H1 (cell line): ENCODE measurements around the gene WDR48. TPM values are rescaled to one million over a fixed set of nuclear protein-coding genes. Genes with fewer than 3 reads are reported as not detected.

Experiments used
- CTCF ChIA-PET: fragments of 300-600 bp; sonication (Branson Sonifier 250); formaldehyde crosslinking; loops from one replicate; lab custom pipeline; 2021; ENCODE audit not compliant: partially characterized antibody; lab: Charles Lee
- POLR2A ChIA-PET: fragments of 300-600 bp; sonication (Branson Sonifier 250); formaldehyde crosslinking; loops from one replicate; lab custom pipeline; 2021; ENCODE audit warnings: inconsistent platforms; ENCODE audit not compliant: partially characterized antibody; lab: Charles Lee
- DNase-seq, 2 experiments: peaks; one replicate each; pipeline versions ENCODE4 v3.0.0 to v3.0.0-alpha.2; 2010 to 2022; ENCODE audit warnings: low spot score in 2 of 2, low read depth in 1 of 2, mixed read lengths in 1 of 2
- FAIRE-seq: peaks from 2 replicates; lab custom pipeline; 2011; peaks lifted over from hg19 to GRCh38; lab: Jason Lieb, UNC
- H2AFZ ChIP-seq: 2 replicates; pipeline ENCODE4 v1.8.1; 2012; ENCODE audit warnings: low read length, inconsistent platforms
- H2AK5ac ChIP-seq: 2 replicates; pipeline ENCODE4 v1.6.1; 2013; ENCODE audit warnings: low read depth, low read length
- H2BK120ac ChIP-seq: replicated peaks from 2 replicates; pipeline ENCODE3; 2013; ENCODE audit warnings: low read depth, low read length, inconsistent platforms
- H2BK12ac ChIP-seq: 2 replicates; pipeline ENCODE4 v1.6.1; 2013; ENCODE audit warnings: low read depth, low read length
- H2BK15ac ChIP-seq: 2 replicates; pipeline ENCODE4 v1.6.1; 2013; ENCODE audit warnings: low read length
- H2BK20ac ChIP-seq: 2 replicates; pipeline ENCODE4 v1.6.1; 2013; ENCODE audit warnings: low read length
- H2BK5ac ChIP-seq: 2 replicates; pipeline ENCODE4 v1.6.1; 2013; ENCODE audit warnings: low read depth, low read length
- H3K14ac ChIP-seq: 2 replicates; pipeline ENCODE4 v1.6.1; 2013; ENCODE audit warnings: inconsistent platforms; ENCODE audit not compliant: insufficient read length
- H3K18ac ChIP-seq: 2 replicates; pipeline ENCODE4 v1.6.1; 2013; ENCODE audit warnings: low read length; ENCODE audit errors: extremely low read depth
- H3K23ac ChIP-seq: 2 replicates; pipeline ENCODE4 v1.6.1; 2013; ENCODE audit warnings: inconsistent platforms; ENCODE audit not compliant: insufficient read length
- H3K23me2 ChIP-seq: 2 replicates; pipeline ENCODE4 v1.6.1; 2013; ENCODE audit warnings: low read depth, low read length
- H3K27ac ChIP-seq: 2 replicates; pipeline ENCODE4 v1.6.1; 2011; ENCODE audit warnings: low read depth, low read length, inconsistent platforms
- H3K27me3 ChIP-seq, 4 experiments: replicated peaks in 1 of 4; 1 replicate in 1 of 4; 2 replicates in 3 of 4; pipeline versions ENCODE4 v1.6.1 to v1.8.1; 2011 to 2013; ENCODE audit warnings: low read length in 3 of 4, mild to moderate bottlenecking in 3 of 4, inconsistent platforms in 2 of 4, mixed read lengths in 2 of 4, moderate library complexity in 1 of 4; ENCODE audit not compliant: control insufficient read depth in 3 of 4, insufficient read depth in 3 of 4; ENCODE audit errors: extremely low read depth in 1 of 4
- H3K36me3 ChIP-seq, 4 experiments: 2 replicates each; pipeline versions ENCODE4 v1.6.1 to v1.8.1; 2011 to 2013; ENCODE audit warnings: mild to moderate bottlenecking in 4 of 4, low read length in 3 of 4, moderate library complexity in 2 of 4, control low read depth in 1 of 4, inconsistent platforms in 1 of 4; ENCODE audit not compliant: insufficient read depth in 4 of 4, control insufficient read depth in 2 of 4
- H3K4ac ChIP-seq: replicated peaks from 2 replicates; pipeline ENCODE3; 2013; ENCODE audit warnings: low read length, low read depth, mixed read lengths, inconsistent platforms; ENCODE audit not compliant: insufficient read length
- H3K4me1 ChIP-seq, 4 experiments: replicated peaks in 1 of 4; 1 replicate in 1 of 4; 2 replicates in 3 of 4; pipeline versions ENCODE4 v1.6.1 to v1.8.1; 2011 to 2013; ENCODE audit warnings: low read length in 3 of 4, inconsistent platforms in 2 of 4, mixed read lengths in 1 of 4; ENCODE audit not compliant: insufficient read depth in 4 of 4, control insufficient read depth in 3 of 4
- H3K4me2 ChIP-seq, 2 experiments: 2 replicates each; pipeline versions ENCODE4 v1.6.1 to v1.8.1; 2011 to 2013; ENCODE audit warnings: low read depth in 2 of 2, low read length in 2 of 2, control low read depth in 1 of 2, inconsistent platforms in 1 of 2, mild to moderate bottlenecking in 1 of 2; ENCODE audit not compliant: insufficient read depth in 1 of 2
- H3K4me3 ChIP-seq, 4 experiments: fragments of 200-600, 300-600 bp in 1 of 4; sonication (generic), shearing (Covaris generic), sonication (Bioruptor Twin) in 1 of 4; 2 replicates each; pipeline versions ENCODE4 v1.5.1 to v1.8.1; 2011 to 2016; ENCODE audit warnings: low read length in 4 of 4, low read depth in 3 of 4, control low read depth in 2 of 4, inconsistent platforms in 2 of 4, mild to moderate bottlenecking in 2 of 4, mixed read lengths in 1 of 4, moderate library complexity in 1 of 4; ENCODE audit not compliant: insufficient read depth in 2 of 4; ENCODE audit errors: extremely low read depth in 1 of 4
- H3K56ac ChIP-seq: replicated peaks from 2 replicates; pipeline ENCODE3; 2013; ENCODE audit warnings: low read depth, mild to moderate bottlenecking, mixed read lengths, low read length, inconsistent platforms; ENCODE audit not compliant: insufficient read length
- H3K79me1 ChIP-seq: 2 replicates; pipeline ENCODE4 v1.6.1; 2013; ENCODE audit warnings: low read depth, low read length, control low read depth
- H3K79me2 ChIP-seq, 2 experiments: 2 replicates each; pipeline versions ENCODE4 v1.6.1 to v1.8.1; 2012 to 2013; ENCODE audit warnings: low read length in 2 of 2, mild to moderate bottlenecking in 2 of 2, inconsistent platforms in 1 of 2; ENCODE audit not compliant: insufficient read depth in 2 of 2, control insufficient read depth in 1 of 2
- H3K9ac ChIP-seq, 4 experiments: replicated peaks in 1 of 4; 1 replicate in 1 of 4; 2 replicates in 3 of 4; pipeline versions ENCODE4 v1.6.1 to v1.8.1; 2011 to 2013; ENCODE audit warnings: low read depth in 3 of 4, low read length in 3 of 4, control low read depth in 2 of 4, mild to moderate bottlenecking in 2 of 4, moderate library complexity in 2 of 4, inconsistent platforms in 1 of 4; ENCODE audit errors: extremely low read depth in 1 of 4
- H3K9me3 ChIP-seq, 2 experiments: 2 replicates each; pipeline versions ENCODE4 v1.6.1 to v1.8.1; 2012 to 2013; ENCODE audit warnings: mild to moderate bottlenecking in 2 of 2, moderate library complexity in 2 of 2, control low read depth in 1 of 2, inconsistent platforms in 1 of 2, low read depth in 1 of 2, low read length in 1 of 2, mixed read lengths in 1 of 2; ENCODE audit not compliant: insufficient read depth in 2 of 2
- H4K20me1 ChIP-seq, 2 experiments: replicated peaks in 1 of 2; 2 replicates each; pipeline versions ENCODE3 to v1.8.1; 2011 to 2013; ENCODE audit warnings: inconsistent platforms in 2 of 2, low read length in 2 of 2, mild to moderate bottlenecking in 1 of 2; ENCODE audit not compliant: insufficient read depth in 2 of 2, control insufficient read depth in 1 of 2
- H4K5ac ChIP-seq: 2 replicates; pipeline ENCODE4 v1.6.1; 2013; ENCODE audit warnings: low read length, low read depth, mixed read lengths, inconsistent platforms; ENCODE audit not compliant: insufficient read length
- H4K8ac ChIP-seq: 2 replicates; pipeline ENCODE4 v1.8.0; 2013; ENCODE audit warnings: mild to moderate bottlenecking, moderate library complexity, low read length, inconsistent platforms; ENCODE audit not compliant: insufficient read depth; ENCODE audit errors: extremely low read depth
- H4K91ac ChIP-seq: replicated peaks from 2 replicates; pipeline ENCODE3; 2013; ENCODE audit warnings: low read length, mixed read lengths, inconsistent platforms; ENCODE audit not compliant: insufficient read length
- EZH2 ChIP-seq: fragments of 200-600 bp; sonication (generic); IDR thresholded peaks from 2 replicates; pipeline ENCODE4 v1.7.1; 2012; ENCODE audit warnings: low read depth, mild to moderate bottlenecking, moderate library complexity, low read length, inconsistent platforms; ENCODE audit not compliant: severe bottlenecking
- KDM4A ChIP-seq: IDR thresholded peaks from one replicate; pipeline ENCODE4 v1.7.1; 2012; ENCODE audit warnings: low read depth, mild to moderate bottlenecking, moderate library complexity, low read length, inconsistent platforms; ENCODE audit not compliant: severe bottlenecking
- MAFK ChIP-seq: IDR thresholded peaks from 2 replicates; pipeline ENCODE4 v1.6.1; 2012; ENCODE audit warnings: low read depth, mild to moderate bottlenecking, improper control_type of control experiment, low read length
- POLR2A ChIP-seq, 2 experiments: IDR thresholded peaks; 1 replicate in 1 of 2; 2 replicates in 1 of 2; pipeline ENCODE4 v1.6.1; 2011; ENCODE audit warnings: low read depth in 2 of 2, low read length in 2 of 2, mild to moderate bottlenecking in 2 of 2; ENCODE audit errors: control extremely low read depth in 1 of 2
- SIN3A ChIP-seq, 2 experiments: IDR thresholded peaks in 1 of 2; conservative IDR thresholded peaks in 1 of 2; 2 replicates each; pipeline ENCODE4 v1.6.1; 2011 to 2012; ENCODE audit warnings: low read length in 2 of 2, improper control_type of control experiment in 1 of 2, low read depth in 1 of 2, mild to moderate bottlenecking in 1 of 2
- WGBS, 2 experiments: shearing (Covaris generic) in 1 of 2; methylation state at CpG; one replicate each; pipeline versions ENCODE4 v1.1.6 to v1.1.7; 2013 to 2015; ENCODE audit warnings: low lambda C conversion rate in 2 of 2, mixed read lengths in 2 of 2, inconsistent platforms in 1 of 2, low coverage in 1 of 2, missing lambda C conversion rate in 1 of 2; ENCODE audit not compliant: insufficient replicate concordance in 2 of 2, insufficient coverage in 1 of 2, insufficient read length in 1 of 2; ENCODE audit errors: extremely low coverage in 1 of 2, missing lambda C conversion rate in 1 of 2; 5-methylcytosine and 5-hydroxymethylcytosine counted together
- polyA plus RNA-seq, 7 experiments: library from polyadenylated mRNA; depleted of rRNA in 3 of 7; stranded (reverse) in 5 of 7; unstranded in 2 of 7; fragments of >200 nt in 5 of 7; fragments of 200-250 nt in 2 of 7; gene quantifications; 1 replicate in 5 of 7; 2 replicates in 1 of 7; 4 replicates in 1 of 7; pipeline versions ENCODE4 v1.2.1 to v1.2.3, GENCODE V29; 2011 to 2013; ENCODE audit warnings: missing spikeins in 2 of 7, mixed read lengths in 2 of 7
- total RNA-seq: library from RNA; stranded (reverse); fragmentation: NEBNext Ultra II Directional; extraction: Animal tissue kit (Norgen Biotek cat#: 25700); gene quantifications from 2 replicates; pipeline ENCODE4 v1.2.1, GENCODE V29; 2021

WDR48 gene
- total and polyA plus RNA-seq, 2 of the 8 experiments (the other 6 are each of a cell fraction or from before 2014, with no cell fraction given), result 21.2 to 54.1 TPM

- no peak overlapping the region for H3K4me3 ChIP-seq
- no peaks in the 10 kb centered on the region for H3K4me1 ChIP-seq
- TF ChIP-seq SIN3A (conservative IDR thresholded peaks at IDR 0.05 in 1 of 2, IDR thresholded peaks at IDR 0.05 in 1 of 2; ENCODE audit: low read depth in 1 of 2, low read length in 2 of 2) (no peak), KDM4A (no peak), POLR2A (IDR thresholded peaks at IDR 0.05; ENCODE audit: control extremely low read depth in 1 of 2, low read depth in 2 of 2, low read length in 2 of 2) (no peak), EZH2 (no peak), MAFK (no peak)
Measured at GRCh38 chr3:39067286-39067685, 15.5 kb downstream of the WDR48 start.

More at GRCh38 chr3:39067286-39067685, 15.5 kb downstream of the WDR48 start:
- Histone ChIP-seq H4K5ac (no peak overlapping the region), H2AFZ (no peak overlapping the region), H3K56ac (no peak overlapping the region), H3K4me2 (no peak overlapping the region), H3K79me1 (peaks cover 2% of the 10 kb centered on the region), H2BK120ac (no peak overlapping the region), H3K23ac (no peak overlapping the region), H4K20me1 (peaks cover 0 to 2% of the 10 kb centered on the region in 2 experiments), H3K9me3 (no peaks in the 10 kb centered on the region), H3K4ac (no peak overlapping the region), H4K91ac (no peak overlapping the region), H2AK5ac (no peak overlapping the region), H4K8ac (no peak overlapping the region), H2BK12ac (no peak overlapping the region), H2BK5ac (no peak overlapping the region), H3K14ac (no peak overlapping the region), H3K9ac (no peak overlapping the region), H2BK20ac (no peak overlapping the region), H3K27me3 (no peaks in the 10 kb centered on the region), H3K79me2 (peaks cover 3 to 24% of the 10 kb centered on the region in 2 experiments; a peak in 2 of 4 replicates), H3K18ac (no peak overlapping the region), H3K27ac (no peak overlapping the region), H3K23me2 (no peaks in the 10 kb centered on the region), H3K36me3 (peaks cover 0 to 44% (median 25%) of the 10 kb centered on the region in 4 experiments; a peak in 7 of 8 replicates), H2BK15ac (no peak overlapping the region)
- ChIA-PET CTCF (interaction anchor here (0.8 to 1.4 kb wide), 2 partner anchors 37 kb away, joined by 3 read pairs; no protein-coding TSS in a partner anchor), POLR2A (interaction anchor here (1.4 kb wide), 1 partner anchor 9 kb away, joined by 4 read pairs; no protein-coding TSS in a partner anchor)
- DNase-seq (no peak), FAIRE-seq (no peak)
- WGBS, 2 experiments, result 86% methylated on average over 1 of the region's 1 CpG; no CpG with 5 or more reads in 1 of the 2 experiments
